Lung (tissue), 12 donors: ENCODE data around the gene HNRNPA2B1. TPM values are rescaled to one million over a fixed set of nuclear protein-coding genes. Genes with fewer than 3 reads are reported as not detected.
A peak's percentile ranks its signal among the peaks of the same experiment; 100 is the strongest.
"Not testable (repeated sequence)": the region's sequence is repeated elsewhere in the genome, so short reads cannot be mapped to it uniquely, and the experiment has no call there.

Experiments used
- ATAC-seq: fragments of 200-7000 bp; cut with Tn5 transposase; one replicate; pipeline ENCODE4 v1.9.1; 2020; ENCODE audit warnings: moderate number of reproducible peaks; ENCODE audit not compliant: insufficient read depth, low FRiP score
- DNase-seq, 3 donors: peaks; one replicate each; pipeline ENCODE4 v3.0.0-alpha.2; 2013 to 2017
- H3K27ac ChIP-seq, 2 donors: one replicate each; pipeline ENCODE4 v1.5.1; 2013; ENCODE audit warnings: mild to moderate bottlenecking in 2 of 2, moderate library complexity in 2 of 2, control low read depth in 1 of 2, inconsistent platforms in 1 of 2, low read depth in 1 of 2, low read length in 1 of 2
- H3K27me3 ChIP-seq, 3 donors: one replicate each; pipeline ENCODE4 v1.5.1; 2013; ENCODE audit warnings: low read length in 2 of 3; ENCODE audit not compliant: control insufficient read depth in 3 of 3, insufficient read depth in 3 of 3
- H3K36me3 ChIP-seq, 4 donors: one replicate each; pipeline ENCODE4 v1.5.1; 2013; ENCODE audit warnings: low read length in 4 of 4, mild to moderate bottlenecking in 1 of 4, moderate library complexity in 1 of 4; ENCODE audit not compliant: control insufficient read depth in 4 of 4, insufficient read depth in 4 of 4
- H3K4me1 ChIP-seq, 5 donors: one replicate each; pipeline ENCODE4 v1.5.1; 2013; ENCODE audit warnings: low read length in 5 of 5, mild to moderate bottlenecking in 2 of 5, moderate library complexity in 1 of 5; ENCODE audit not compliant: control insufficient read depth in 5 of 5, insufficient read depth in 5 of 5
- H3K4me3 ChIP-seq: one replicate; pipeline ENCODE4 v1.5.1; 2013; ENCODE audit warnings: mild to moderate bottlenecking, control low read depth, moderate library complexity
- H3K9ac ChIP-seq, 2 donors: one replicate each; pipeline ENCODE4 v1.5.1; 2013; ENCODE audit warnings: low read length in 2 of 2, control low read depth in 1 of 2; ENCODE audit not compliant: insufficient read depth in 1 of 2
- H3K9me3 ChIP-seq, 4 donors: one replicate each; pipeline ENCODE4 v1.5.1; 2013; ENCODE audit warnings: low read length in 3 of 4, mild to moderate bottlenecking in 1 of 4, moderate library complexity in 1 of 4; ENCODE audit not compliant: control insufficient read depth in 4 of 4, insufficient read depth in 3 of 4
- CTCF ChIP-seq: IDR thresholded peaks from 2 replicates; pipeline ENCODE4 v1.5.1; 2012; ENCODE audit warnings: mild to moderate bottlenecking; ENCODE audit errors: control extremely low read depth, extremely low read depth
- WGBS, 2 donors: extraction: QIAGEN DNeasy Blood & Tissue Kit; methylation state at CpG; one replicate each; pipeline ENCODE4 v1.1.7; 2013; 5-methylcytosine and 5-hydroxymethylcytosine counted together
- polyA plus RNA-seq, 2 donors: library from polyadenylated mRNA; stranded (reverse); fragments of 200-250 nt; gene quantifications; one replicate each; pipeline ENCODE4 v1.2.1, GENCODE V29; 2013
- total RNA-seq, 2 donors: library from RNA; depleted of rRNA in 1 of 2; stranded (reverse); fragments of >200 nt in 1 of 2; gene quantifications; one replicate each; pipeline ENCODE4 v1.2.1, GENCODE V29; 2014 to 2021
- donor health status: control.
- donor health status: control.
- donor health status: Bipolar disorder and iron deficiency.
- donor health status: healthy.
- donor health status: DM: yes; HTN: yes; CAD: no.

Gene HNRNPA2B1
- total and polyA plus RNA-seq, 4 donors, result 363 to 572 (median 482) TPM

GRCh38 chr7:26151650-26151952, 48.9 kb downstream of the HNRNPA2B1 start:
- TF ChIP-seq CTCF, result no peak
- DNase-seq (no peak), ATAC-seq (no peak)
- Histone ChIP-seq H3K4me1 (peaks cover 0 to 19% (median 4%) of the 10 kb centered on the region in 5 donors), H3K9me3 (no peaks in the 10 kb centered on the region), H3K36me3 (no peaks in the 10 kb centered on the region), H3K27ac (peak overlapping the region in 1 of 2 donors; percentile 26), H3K9ac (no peak overlapping the region), H3K27me3 (peaks cover 0 to 42% (median 31%) of the 10 kb centered on the region in 3 donors), H3K4me3 (peak overlapping the region; percentile 30)
- WGBS, 2 donors, result 51 to 58% methylated on average over 10 of the region's 10 CpGs

- 78 to 86% methylated on average over 5 of the region's 5 CpGs for WGBS, 2 donors
- Histone ChIP-seq H3K36me3 (no peaks in the 10 kb centered on the region), H3K4me3 (no peak overlapping the region), H3K9me3 (no peaks in the 10 kb centered on the region), H3K9ac (no peak overlapping the region), H3K4me1 (peaks cover 0 to 19% (median 4%) of the 10 kb centered on the region in 5 donors), H3K27me3 (peaks cover 0 to 42% (median 31%) of the 10 kb centered on the region in 3 donors), H3K27ac (no peak overlapping the region)
- no peak for ATAC-seq
- no peak for DNase-seq
- TF ChIP-seq CTCF, result no peak
These were observed 49.5 kb downstream of the HNRNPA2B1 start for GRCh38 chr7:26151096-26151495.

GRCh38 chr7:26149391-26149977, 51.1 kb downstream of the HNRNPA2B1 start:
- H3K9me3 ChIP-seq, result no peaks in the 10 kb centered on the region
- H3K4me3 ChIP-seq, result no peak overlapping the region
- WGBS, 2 donors, result 96 to 98% methylated on average over 1 of the region's 1 CpG
- no peak overlapping the region for H3K9ac ChIP-seq
- H3K4me1 ChIP-seq, result peaks cover 0 to 9% (median 4%) of the 10 kb centered on the region in 5 donors
- DNase-seq (no peak), ATAC-seq (no peak)
- H3K27me3 ChIP-seq, result peaks cover 0 to 31% (median 29%) of the 10 kb centered on the region in 3 donors
- no peaks in the 10 kb centered on the region for H3K36me3 ChIP-seq
- TF ChIP-seq CTCF, result no peak
- H3K27ac ChIP-seq, result no peak overlapping the region

- H3K36me3 ChIP-seq, H3K9me3 ChIP-seq, H3K4me3 ChIP-seq, DNase-seq, H3K4me1 ChIP-seq, ATAC-seq, H3K9ac ChIP-seq, H3K27ac ChIP-seq: not testable (repeated sequence)
- peaks cover 0 to 21% (median 17%) of the 10 kb centered on the region in 3 donors for H3K27me3 ChIP-seq
- 79 to 86% methylated on average over 19 to 28 of the region's 29 CpGs for WGBS, 2 donors
These were observed 52.2 kb downstream of the HNRNPA2B1 start for GRCh38 chr7:26148307-26148700.

GRCh38 chr7:26147646-26148306, 52.8 kb downstream of the HNRNPA2B1 start:
- not testable (repeated sequence) for H3K4me1 ChIP-seq, H3K4me3 ChIP-seq, H3K9me3 ChIP-seq, DNase-seq, ATAC-seq, H3K27ac ChIP-seq, H3K9ac ChIP-seq, H3K36me3 ChIP-seq
- peaks cover 0 to 16% (median 14%) of the 10 kb centered on the region in 3 donors for H3K27me3 ChIP-seq
- 95 to 96% methylated on average over 32 to 43 of the region's 43 CpGs for WGBS, 2 donors
